NOMO-1 (cell line): ENCODE measurements around the gene TMEM98.
A peak's percentile ranks its signal among the peaks of the same experiment; 100 is the strongest.
"Not testable (repeated sequence)": the region's sequence is repeated elsewhere in the genome, so short reads cannot be mapped to it uniquely, and the experiment has no call there.

Source experiments
- DNase-seq, 2 experiments: peaks; one replicate each; lab custom pipeline; 2025; ENCODE audit not compliant: unreplicated experiment in 2 of 2; lab: John Stamatoyannopoulos, UW

The TMEM98 gene

GRCh38 chr17:32927724-32928585 lies at the start of gene TMEM98:
TSS of gene TMEM98 (plus strand) at chr17:32928153. CDS start at chr17:32931529, 3,376 bp downstream.
- DNase-seq: no peak

- no peak for DNase-seq
Observed at GRCh38 chr17:32878211-32878610, 49.7 kb upstream of the TMEM98 start.

GRCh38 chr17:32879134-32879533 lies 48.8 kb upstream of the TMEM98 start:
- DNase-seq: no peak

GRCh38 chr17:32880671-32881453 lies 47.1 kb upstream of the TMEM98 start:
- no peak for DNase-seq

GRCh38 chr17:32882029-32882428 lies 45.9 kb upstream of the TMEM98 start:
- DNase-seq: peak in 1 of 2 experiments; percentile 10

- no peak for DNase-seq
Observed at GRCh38 chr17:32882734-32883133, 45.2 kb upstream of the TMEM98 start.

- DNase-seq: not testable (repeated sequence)
Observed at GRCh38 chr17:32886951-32887350, 41.0 kb upstream of the TMEM98 start.

GRCh38 chr17:32887410-32887809 lies 40.5 kb upstream of the TMEM98 start:
- DNase-seq: not testable (repeated sequence)

GRCh38 chr17:32894245-32894644 lies 33.7 kb upstream of the TMEM98 start:
- no peak for DNase-seq

- DNase-seq: no peak
Observed at GRCh38 chr17:32896647-32897258, 31.2 kb upstream of the TMEM98 start.

GRCh38 chr17:32899236-32900013 lies 28.5 kb upstream of the TMEM98 start:
- DNase-seq: no peak

- DNase-seq: no peak
Observed at GRCh38 chr17:32901743-32902142, 26.2 kb upstream of the TMEM98 start.

GRCh38 chr17:32903774-32904673 lies 23.9 kb upstream of the TMEM98 start:
- no peak for DNase-seq

- no peak for DNase-seq
Observed at GRCh38 chr17:32904891-32905290, 23.1 kb upstream of the TMEM98 start.

- DNase-seq: no peak
Observed at GRCh38 chr17:32907583-32907982, 20.4 kb upstream of the TMEM98 start.

- peak; percentile 11 to 44 for DNase-seq
Observed at GRCh38 chr17:32909787-32910369, 18.1 kb upstream of the TMEM98 start.

- DNase-seq: no peak
Observed at GRCh38 chr17:32910769-32911168, 17.2 kb upstream of the TMEM98 start.

GRCh38 chr17:32912218-32912897 lies 15.6 kb upstream of the TMEM98 start:
- DNase-seq: no peak

- DNase-seq: no peak
Observed at GRCh38 chr17:32913593-32913992, 14.4 kb upstream of the TMEM98 start.
